Activated CD8-positive, alpha-beta T cell treated with anti-CD3 and anti-CD28 coated beads for 36 hours (primary cell): ENCODE data around the gene MARCHF3. TPM values are rescaled to one million over a fixed set of nuclear protein-coding genes. Genes with fewer than 3 reads are reported as not detected.

Experiments used
- ATAC-seq: fragments of 200-7000 bp; cut with Tn5 transposase; one replicate; pipeline ENCODE4 v1.10.0; 2021; ENCODE audit warnings: mild to moderate bottlenecking, moderate library complexity
- CTCF ChIA-PET: fragments of 350-600 bp; sonication (Branson Sonifier 250); formaldehyde crosslinking; loops from one replicate; lab custom pipeline; 2021; ENCODE audit warnings: antibody characterized with exemption; lab: Charles Lee
- POLR2A ChIA-PET: fragments of 350-600 bp; sonication (Branson Sonifier 250); formaldehyde crosslinking; loops from one replicate; lab custom pipeline; 2021; ENCODE audit warnings: antibody characterized with exemption; lab: Charles Lee
- DNase-seq: peaks from one replicate; pipeline ENCODE4 v3.0.0-alpha.2; 2020
- H3K27ac Mint-ChIP-seq: one replicate; pipeline ENCODE4 v1.8.0; 2021; ENCODE audit warnings: mild to moderate bottlenecking, mixed read lengths
- H3K27me3 Mint-ChIP-seq: one replicate; pipeline ENCODE4 v1.8.0; 2021; ENCODE audit warnings: mixed read lengths
- H3K36me3 Mint-ChIP-seq: one replicate; pipeline ENCODE4 v1.8.0; 2021; ENCODE audit warnings: low read depth, mixed read lengths
- H3K4me1 Mint-ChIP-seq: one replicate; pipeline ENCODE4 v1.8.0; 2021; ENCODE audit warnings: low read depth, mixed read lengths
- H3K4me3 Mint-ChIP-seq: one replicate; pipeline ENCODE4 v1.8.0; 2021; ENCODE audit warnings: mild to moderate bottlenecking, moderate library complexity, mixed read lengths
- H3K9me3 Mint-ChIP-seq: one replicate; pipeline ENCODE4 v1.8.0; 2021; ENCODE audit warnings: mixed read lengths
- CTCF ChIP-seq: fragments of 200-600 bp; IDR thresholded peaks from one replicate; pipeline ENCODE4 v1.8.0; 2022; ENCODE audit warnings: antibody characterized with exemption, mild to moderate bottlenecking
- intact Hi-C: fragments of 100-400 bp; cut with micrococcal nuclease; formaldehyde crosslinking; loops from one replicate; pipeline ENCODE4 v1.10.0; 2022
- total RNA-seq, 2 experiments: library from RNA; stranded (reverse); gene quantifications; one replicate each; pipeline ENCODE4 v1.2.3, GENCODE V29; 2021

Gene MARCHF3
- total RNA-seq, 2 experiments from 2014 or later: 6.1 TPM

- Mint-ChIP-seq H3K36me3 (peaks cover 6% of the 10 kb centered on the region), H3K4me3 (no peak overlapping the region), H3K27ac (peak overlapping the region; percentile 96), H3K27me3 (no peaks in the 10 kb centered on the region), H3K9me3 (no peaks in the 10 kb centered on the region), H3K4me1 (peaks cover 36% of the 10 kb centered on the region)
- intact Hi-C loops: no loop called here
- no peak for ATAC-seq
- POLR2A ChIA-PET: no interaction called here
- CTCF ChIA-PET: interaction anchor here (1.1 to 1.3 kb wide), 2 partner anchors 54 to 103 kb away, joined by 3 to 4 read pairs; no protein-coding TSS in a partner anchor
- no peak for DNase-seq
- no peak for TF ChIP-seq CTCF
These were observed 58.8 kb downstream of the MARCHF3 start for GRCh38 chr5:126971455-126972031.

- ATAC-seq: no peak
- Mint-ChIP-seq H3K36me3 (peaks cover 6% of the 10 kb centered on the region), H3K27me3 (no peaks in the 10 kb centered on the region), H3K4me1 (peaks cover 31% of the 10 kb centered on the region), H3K27ac (peak overlapping the region; percentile 4), H3K9me3 (no peaks in the 10 kb centered on the region), H3K4me3 (no peak overlapping the region)
- CTCF ChIA-PET: no interaction called here
- TF ChIP-seq CTCF: no peak
- DNase-seq: no peak
- intact Hi-C loops: no loop called here
- POLR2A ChIA-PET: no interaction called here
These were observed 59.8 kb downstream of the MARCHF3 start for GRCh38 chr5:126970517-126971017.

- H3K4me1 Mint-ChIP-seq: peaks cover 36% of the 10 kb centered on the region
- DNase-seq: no peak
- no peaks in the 10 kb centered on the region for H3K27me3 Mint-ChIP-seq
- H3K27ac Mint-ChIP-seq: no peak overlapping the region
- ATAC-seq: no peak
- H3K9me3 Mint-ChIP-seq: no peaks in the 10 kb centered on the region
- POLR2A ChIA-PET: interaction anchor here (1.1 kb wide), 1 partner anchor 25 kb away, joined by 3 read pairs; no protein-coding TSS in a partner anchor
- TF ChIP-seq CTCF: no peak
- intact Hi-C loops: no loop called here
- H3K4me3 Mint-ChIP-seq: no peak overlapping the region
- CTCF ChIA-PET: no interaction called here
- H3K36me3 Mint-ChIP-seq: peaks cover 6% of the 10 kb centered on the region
These were observed 60.8 kb downstream of the MARCHF3 start for GRCh38 chr5:126969548-126969947.

- H3K27ac Mint-ChIP-seq: no peak overlapping the region
- ChIA-PET POLR2A (no interaction called here), CTCF (no interaction called here)
- no peak for DNase-seq
- H3K4me3 Mint-ChIP-seq: no peak overlapping the region
- peaks cover 6% of the 10 kb centered on the region for H3K36me3 Mint-ChIP-seq
- no peaks in the 10 kb centered on the region for H3K9me3 Mint-ChIP-seq
- no peak for ATAC-seq
- intact Hi-C loops: no loop called here
- TF ChIP-seq CTCF: no peak
- no peaks in the 10 kb centered on the region for H3K27me3 Mint-ChIP-seq
- peaks cover 26% of the 10 kb centered on the region for H3K4me1 Mint-ChIP-seq
These were observed 62.4 kb downstream of the MARCHF3 start for GRCh38 chr5:126967808-126968466.

GRCh38 chr5:126965487-126965886 lies 64.9 kb downstream of the MARCHF3 start:
- Mint-ChIP-seq H3K27me3 (no peaks in the 10 kb centered on the region), H3K4me3 (no peak overlapping the region), H3K36me3 (peaks cover 2% of the 10 kb centered on the region), H3K9me3 (no peaks in the 10 kb centered on the region), H3K27ac (no peak overlapping the region), H3K4me1 (peaks cover 8% of the 10 kb centered on the region)
- intact Hi-C loops: no loop called here
- ChIA-PET POLR2A (no interaction called here), CTCF (interaction anchor here (1.0 kb wide), 1 partner anchor 11 kb away, joined by 4 read pairs; no protein-coding TSS in a partner anchor)
- DNase-seq (no peak), ATAC-seq (no peak)
- TF ChIP-seq CTCF: no peak
